ENCODE results near the gene ATG16L1.

GRCh38 chr2:233223059-233223894 lies 28.2 kb upstream of the ATG16L1 start:
- TF ChIP-seq POLR2A (IDR thresholded peaks at IDR 0.05) (no peak), EP300 (IDR thresholded peaks at IDR 0.05) (no peak), POLR2AphosphoS5 (IDR thresholded peaks at IDR 0.05) (no peak)
- TF ChIP-seq, protein P1, sequence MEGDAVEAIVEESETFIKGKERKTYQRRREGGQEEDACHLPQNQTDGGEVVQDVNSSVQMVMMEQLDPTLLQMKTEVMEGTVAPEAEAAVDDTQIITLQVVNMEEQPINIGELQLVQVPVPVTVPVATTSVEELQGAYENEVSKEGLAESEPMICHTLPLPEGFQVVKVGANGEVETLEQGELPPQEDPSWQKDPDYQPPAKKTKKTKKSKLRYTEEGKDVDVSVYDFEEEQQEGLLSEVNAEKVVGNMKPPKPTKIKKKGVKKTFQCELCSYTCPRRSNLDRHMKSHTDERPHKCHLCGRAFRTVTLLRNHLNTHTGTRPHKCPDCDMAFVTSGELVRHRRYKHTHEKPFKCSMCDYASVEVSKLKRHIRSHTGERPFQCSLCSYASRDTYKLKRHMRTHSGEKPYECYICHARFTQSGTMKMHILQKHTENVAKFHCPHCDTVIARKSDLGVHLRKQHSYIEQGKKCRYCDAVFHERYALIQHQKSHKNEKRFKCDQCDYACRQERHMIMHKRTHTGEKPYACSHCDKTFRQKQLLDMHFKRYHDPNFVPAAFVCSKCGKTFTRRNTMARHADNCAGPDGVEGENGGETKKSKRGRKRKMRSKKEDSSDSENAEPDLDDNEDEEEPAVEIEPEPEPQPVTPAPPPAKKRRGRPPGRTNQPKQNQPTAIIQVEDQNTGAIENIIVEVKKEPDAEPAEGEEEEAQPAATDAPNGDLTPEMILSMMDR (IDR thresholded peaks at IDR 0.05), result no peak
